T-helper 17 cell (primary cell): ENCODE measurements around the gene GJA5. TPM values are rescaled to one million over a fixed set of nuclear protein-coding genes. Genes with fewer than 3 reads are reported as not detected.

ENCODE experiments used
- ATAC-seq: fragments of 150-1000 bp; cut with Tn5 transposase; 2 replicates; pipeline ENCODE4 v1.10.0; 2021; ENCODE audit warnings: mild to moderate bottlenecking, moderate library complexity
- DNase-seq, 3 donors: peaks; one replicate each; pipeline versions ENCODE4 v3.0.0 to v3.0.0-alpha.2; 2020 to 2021
- H3K9me3 ChIP-seq: one replicate; pipeline ENCODE4 v1.7.0; 2013; ENCODE audit warnings: low read length, mild to moderate bottlenecking; ENCODE audit not compliant: control insufficient read depth, poor library complexity, severe bottlenecking
- H3K27ac Mint-ChIP-seq: one replicate; pipeline ENCODE4 v1.8.0; 2022; ENCODE audit warnings: mild to moderate bottlenecking, moderate library complexity, mixed read lengths
- H3K27me3 Mint-ChIP-seq: one replicate; pipeline ENCODE4 v1.8.0; 2022; ENCODE audit warnings: mixed read lengths
- H3K36me3 Mint-ChIP-seq: one replicate; pipeline ENCODE4 v1.8.0; 2022; ENCODE audit warnings: low read depth, mixed read lengths
- H3K4me1 Mint-ChIP-seq: one replicate; pipeline ENCODE4 v1.8.0; 2022; ENCODE audit warnings: mild to moderate bottlenecking, mixed read lengths
- H3K4me3 Mint-ChIP-seq: one replicate; pipeline ENCODE4 v1.8.0; 2022; ENCODE audit warnings: mild to moderate bottlenecking, moderate library complexity, mixed read lengths
- total RNA-seq, 4 donors: library from RNA in 2 of 4; stranded (reverse) in 2 of 4; gene quantifications; one replicate each; pipeline ENCODE4 v1.2.3 and lab custom pipeline; 2022 to 2026

GJA5 gene
- total RNA-seq, 2 donors from 2014 or later = not detected

GRCh38 chr1:147754661-147755060 lies 5.7 kb downstream of the GJA5 start:
- no peaks in the 10 kb centered on the region for H3K9me3 ChIP-seq
- Mint-ChIP-seq H3K4me1 (peaks cover 7% of the 10 kb centered on the region), H3K27ac (no peak overlapping the region), H3K4me3 (no peak overlapping the region), H3K27me3 (peaks cover 5% of the 10 kb centered on the region), H3K36me3 (no peaks in the 10 kb centered on the region)
- DNase-seq = no peak
- ATAC-seq = no peak

- DNase-seq = no peak
- peaks cover 7% of the 10 kb centered on the region for H3K4me1 Mint-ChIP-seq
- no peaks in the 10 kb centered on the region for H3K9me3 ChIP-seq
- no peak overlapping the region for H3K27ac Mint-ChIP-seq
- H3K4me3 Mint-ChIP-seq = no peak overlapping the region
- no peak for ATAC-seq
- H3K27me3 Mint-ChIP-seq = peaks cover 4% of the 10 kb centered on the region
- H3K36me3 Mint-ChIP-seq = no peaks in the 10 kb centered on the region
Measured at GRCh38 chr1:147753081-147753480, 7.3 kb downstream of the GJA5 start.

- Mint-ChIP-seq H3K4me1 (peaks cover 7% of the 10 kb centered on the region), H3K27ac (no peak overlapping the region), H3K36me3 (no peaks in the 10 kb centered on the region), H3K27me3 (peaks cover 4% of the 10 kb centered on the region), H3K4me3 (no peak overlapping the region)
- ATAC-seq = no peak
- H3K9me3 ChIP-seq = no peaks in the 10 kb centered on the region
- no peak for DNase-seq
Measured at GRCh38 chr1:147752511-147752910, 7.9 kb downstream of the GJA5 start.

- Mint-ChIP-seq H3K4me1 (peaks cover under 1% of the 10 kb centered on the region), H3K4me3 (no peak overlapping the region), H3K27me3 (peaks cover 4% of the 10 kb centered on the region), H3K27ac (no peak overlapping the region), H3K36me3 (peaks cover 3% of the 10 kb centered on the region)
- no peak for DNase-seq
- no peak for ATAC-seq
- H3K9me3 ChIP-seq = no peaks in the 10 kb centered on the region
Measured at GRCh38 chr1:147751346-147751745, 9.1 kb downstream of the GJA5 start.

- ATAC-seq = no peak
- no peak overlapping the region for H3K27ac Mint-ChIP-seq
- peaks cover 3% of the 10 kb centered on the region for H3K36me3 Mint-ChIP-seq
- H3K4me1 Mint-ChIP-seq = no peaks in the 10 kb centered on the region
- H3K9me3 ChIP-seq = no peaks in the 10 kb centered on the region
- H3K4me3 Mint-ChIP-seq = no peak overlapping the region
- no peak for DNase-seq
- peaks cover 4% of the 10 kb centered on the region for H3K27me3 Mint-ChIP-seq
Measured at GRCh38 chr1:147750618-147751217, 9.7 kb downstream of the GJA5 start.

- peaks cover 3% of the 10 kb centered on the region for H3K36me3 Mint-ChIP-seq
- H3K4me3 Mint-ChIP-seq = no peak overlapping the region
- H3K9me3 ChIP-seq = no peaks in the 10 kb centered on the region
- H3K27me3 Mint-ChIP-seq = peaks cover 4% of the 10 kb centered on the region
- H3K27ac Mint-ChIP-seq = no peak overlapping the region
- ATAC-seq (no peak), DNase-seq (no peak)
- no peaks in the 10 kb centered on the region for H3K4me1 Mint-ChIP-seq
Measured at GRCh38 chr1:147749792-147750191, 10.6 kb downstream of the GJA5 start.

- ATAC-seq = no peak
- H3K36me3 Mint-ChIP-seq = peaks cover 3% of the 10 kb centered on the region
- no peaks in the 10 kb centered on the region for H3K4me1 Mint-ChIP-seq
- H3K27me3 Mint-ChIP-seq = peaks cover 11% of the 10 kb centered on the region
- H3K27ac Mint-ChIP-seq = no peak overlapping the region
- no peak for DNase-seq
- H3K4me3 Mint-ChIP-seq = no peak overlapping the region
- no peaks in the 10 kb centered on the region for H3K9me3 ChIP-seq
Measured at GRCh38 chr1:147748676-147749350, 11.6 kb downstream of the GJA5 start.

GRCh38 chr1:147747966-147748365 lies 12.4 kb downstream of the GJA5 start:
- H3K27ac Mint-ChIP-seq = no peak overlapping the region
- no peaks in the 10 kb centered on the region for H3K9me3 ChIP-seq
- DNase-seq (no peak), ATAC-seq (no peak)
- no peak overlapping the region for H3K4me3 Mint-ChIP-seq
- no peaks in the 10 kb centered on the region for H3K4me1 Mint-ChIP-seq
- H3K27me3 Mint-ChIP-seq = peaks cover 11% of the 10 kb centered on the region
- H3K36me3 Mint-ChIP-seq = peaks cover 3% of the 10 kb centered on the region

- Mint-ChIP-seq H3K4me1 (no peaks in the 10 kb centered on the region), H3K36me3 (peaks cover 3% of the 10 kb centered on the region), H3K27ac (no peak overlapping the region), H3K27me3 (peaks cover 14% of the 10 kb centered on the region), H3K4me3 (no peak overlapping the region)
- DNase-seq = no peak
- no peaks in the 10 kb centered on the region for H3K9me3 ChIP-seq
- ATAC-seq = no peak
Measured at GRCh38 chr1:147745271-147745670, 15.1 kb downstream of the GJA5 start.

- Mint-ChIP-seq H3K4me1 (no peaks in the 10 kb centered on the region), H3K27me3 (peaks cover 14% of the 10 kb centered on the region), H3K27ac (no peak overlapping the region), H3K4me3 (no peak overlapping the region), H3K36me3 (no peaks in the 10 kb centered on the region)
- H3K9me3 ChIP-seq = no peaks in the 10 kb centered on the region
- ATAC-seq = no peak
- no peak for DNase-seq
Measured at GRCh38 chr1:147741065-147741464, 19.3 kb downstream of the GJA5 start.

GRCh38 chr1:147740391-147740790 lies 20.0 kb downstream of the GJA5 start:
- peak overlapping the region; percentile 5 for H3K4me3 Mint-ChIP-seq
- DNase-seq = no peak
- no peak overlapping the region for H3K27ac Mint-ChIP-seq
- H3K36me3 Mint-ChIP-seq = no peaks in the 10 kb centered on the region
- H3K27me3 Mint-ChIP-seq = peaks cover 14% of the 10 kb centered on the region
- H3K4me1 Mint-ChIP-seq = peaks cover 3% of the 10 kb centered on the region
- ATAC-seq = no peak
- H3K9me3 ChIP-seq = no peaks in the 10 kb centered on the region

- no peaks in the 10 kb centered on the region for H3K36me3 Mint-ChIP-seq
- no peak overlapping the region for H3K27ac Mint-ChIP-seq
- H3K27me3 Mint-ChIP-seq = peaks cover 10% of the 10 kb centered on the region
- H3K4me3 Mint-ChIP-seq = no peak overlapping the region
- no peak for ATAC-seq
- peaks cover 7% of the 10 kb centered on the region for H3K4me1 Mint-ChIP-seq
- H3K9me3 ChIP-seq = no peaks in the 10 kb centered on the region
- no peak for DNase-seq
Measured at GRCh38 chr1:147738739-147739476, 21.5 kb downstream of the GJA5 start.

- DNase-seq = no peak
- no peak for ATAC-seq
- no peaks in the 10 kb centered on the region for H3K9me3 ChIP-seq
- Mint-ChIP-seq H3K4me1 (peaks cover 7% of the 10 kb centered on the region), H3K27me3 (peaks cover 13% of the 10 kb centered on the region), H3K4me3 (no peak overlapping the region), H3K27ac (no peak overlapping the region), H3K36me3 (no peaks in the 10 kb centered on the region)
Measured at GRCh38 chr1:147738129-147738528, 22.3 kb downstream of the GJA5 start.
